LHCN-M2 (cell line): Measurements from ENCODE around the gene HAT1. TPM values are rescaled to one million over a fixed set of nuclear protein-coding genes. Genes with fewer than 3 reads are reported as not detected.

Experiments used
- total RNA-seq: library from RNA; depleted of rRNA; stranded (reverse); fragments of >200 nt; gene quantifications from 2 replicates; pipeline ENCODE4 v1.2.3, GENCODE V29; 2014; rRNA removed

The HAT1 gene
- total RNA-seq, 1 experiment from 2014 or later, result 87.5 TPM

Other genes with a start within 250 kb of the HAT1 start
- gene DYNC1I2, start 235.0 kb upstream of the HAT1 start, total RNA-seq, result 178 and 196 TPM in 2 replicates
- 15.4 and 20.0 TPM in 2 replicates for gene SLC25A12, start 28.2 kb upstream of the HAT1 start, total RNA-seq
- gene METAP1D, start 77.5 kb downstream of the HAT1 start, total RNA-seq, result 6.9 and 8.2 TPM in 2 replicates
- gene DLX1, start 163.0 kb downstream of the HAT1 start, total RNA-seq, result 4.6 and 5.6 TPM in 2 replicates
- gene DLX2, start 180.4 kb downstream of the HAT1 start, total RNA-seq, result 0.32 and 0.75 TPM in 2 replicates